Retina (tissue), 1 donor: ENCODE measurements around the gene DMXL1.

Experiments
- DNase-seq: peaks from one replicate; pipeline ENCODE4 v3.0.0-alpha.2; 2016

DMXL1 gene

GRCh38 chr5:119291056-119291455 is 220.2 kb downstream of the DMXL1 start:
- no peak for DNase-seq

GRCh38 chr5:119291877-119292276 is 221.0 kb downstream of the DMXL1 start:
- no peak for DNase-seq

GRCh38 chr5:119292701-119293515 is 222.0 kb downstream of the DMXL1 start:
- no peak for DNase-seq

- DNase-seq: no peak
These were observed 222.6 kb downstream of the DMXL1 start for GRCh38 chr5:119293516-119293829.
